ENCODE results near the gene ACVR1B. TPM values are rescaled to one million over a fixed set of nuclear protein-coding genes. Genes with fewer than 3 reads are reported as not detected.

The ACVR1B gene
- total RNA-seq, 1 donor from 2014 or later: 65.7 TPM

DNA sequence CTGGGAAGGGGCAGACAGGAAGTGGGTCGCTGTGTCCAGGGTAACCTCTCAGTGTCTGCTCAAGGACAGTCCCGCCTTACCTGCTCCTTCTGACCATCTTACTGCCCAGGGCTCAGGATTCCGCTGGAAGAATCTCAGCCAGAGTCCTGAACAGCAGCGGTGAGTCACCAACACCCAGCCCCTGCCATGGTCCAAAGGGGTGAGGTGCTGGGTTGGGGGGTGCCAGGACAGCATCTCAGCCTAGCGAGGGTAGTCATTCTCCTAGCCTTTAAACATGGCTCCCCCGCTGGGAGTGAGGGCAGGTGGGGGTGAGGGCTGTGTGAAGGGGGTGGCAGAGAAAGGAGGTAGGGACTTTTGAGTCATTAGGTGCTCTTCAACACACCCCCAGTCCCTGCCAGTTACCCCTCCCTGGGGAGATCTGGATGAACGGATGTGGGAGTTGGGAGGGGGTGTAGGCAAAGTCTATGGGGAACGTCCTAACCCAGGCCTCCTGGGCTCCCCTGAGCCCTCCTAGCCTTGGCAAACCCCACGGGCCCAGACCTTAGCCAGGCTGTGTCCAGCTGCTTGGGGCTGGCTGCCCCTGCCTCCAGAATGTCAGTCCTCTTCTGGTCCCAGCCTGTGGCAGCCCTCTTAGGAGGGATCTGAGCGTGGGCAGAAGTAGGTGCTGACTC lies 57.7 kb downstream of the ACVR1B start:
- Mint-ChIP-seq H3K27me3 (peaks cover 38% of the 10 kb centered on the region), H3K4me1 (ENCODE audit: low read depth) (peaks cover 15% of the 10 kb centered on the region), H3K9me3 (ENCODE audit: low read depth) (no peaks in the 10 kb centered on the region), H3K4me3 (ENCODE audit: low read depth) (no peak overlapping the region), H3K27ac (no peak overlapping the region), H3K36me3 (ENCODE audit: insufficient read depth) (peaks cover 11% of the 10 kb centered on the region)
- TF ChIP-seq, protein P1, sequence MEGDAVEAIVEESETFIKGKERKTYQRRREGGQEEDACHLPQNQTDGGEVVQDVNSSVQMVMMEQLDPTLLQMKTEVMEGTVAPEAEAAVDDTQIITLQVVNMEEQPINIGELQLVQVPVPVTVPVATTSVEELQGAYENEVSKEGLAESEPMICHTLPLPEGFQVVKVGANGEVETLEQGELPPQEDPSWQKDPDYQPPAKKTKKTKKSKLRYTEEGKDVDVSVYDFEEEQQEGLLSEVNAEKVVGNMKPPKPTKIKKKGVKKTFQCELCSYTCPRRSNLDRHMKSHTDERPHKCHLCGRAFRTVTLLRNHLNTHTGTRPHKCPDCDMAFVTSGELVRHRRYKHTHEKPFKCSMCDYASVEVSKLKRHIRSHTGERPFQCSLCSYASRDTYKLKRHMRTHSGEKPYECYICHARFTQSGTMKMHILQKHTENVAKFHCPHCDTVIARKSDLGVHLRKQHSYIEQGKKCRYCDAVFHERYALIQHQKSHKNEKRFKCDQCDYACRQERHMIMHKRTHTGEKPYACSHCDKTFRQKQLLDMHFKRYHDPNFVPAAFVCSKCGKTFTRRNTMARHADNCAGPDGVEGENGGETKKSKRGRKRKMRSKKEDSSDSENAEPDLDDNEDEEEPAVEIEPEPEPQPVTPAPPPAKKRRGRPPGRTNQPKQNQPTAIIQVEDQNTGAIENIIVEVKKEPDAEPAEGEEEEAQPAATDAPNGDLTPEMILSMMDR (IDR thresholded peaks at IDR 0.05; ENCODE audit: unreplicated experiment): no peak
- no peak for DNase-seq (ENCODE audit: low spot score, unreplicated experiment)

DNA sequence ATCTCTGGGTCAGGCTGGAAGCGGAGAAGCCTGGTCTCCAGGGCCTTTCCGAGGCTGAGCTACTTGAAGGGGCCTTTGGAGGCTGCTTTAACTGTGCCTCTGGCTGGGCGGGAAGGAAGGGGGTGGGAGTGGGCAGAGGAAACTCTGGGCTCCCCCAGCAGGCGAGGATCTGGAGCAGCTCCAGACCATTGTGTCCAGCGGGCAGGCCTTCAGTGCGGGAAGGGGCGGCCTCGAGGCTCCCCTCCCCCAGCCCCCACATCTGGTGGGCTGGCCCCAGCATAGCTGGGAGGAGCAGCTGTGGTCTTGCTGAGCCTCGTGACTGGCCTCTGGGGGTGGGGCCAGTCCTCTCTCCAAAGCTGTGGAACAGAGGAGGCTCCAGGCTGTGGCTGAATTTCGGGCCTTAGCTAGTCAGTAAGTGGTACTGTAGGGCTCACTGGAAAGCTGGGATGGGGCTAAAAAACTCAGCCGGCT lies 58.7 kb downstream of the ACVR1B start:
- no peaks in the 10 kb centered on the region for H3K9me3 Mint-ChIP-seq (ENCODE audit: low read depth)
- H3K27me3 Mint-ChIP-seq: peaks cover 37% of the 10 kb centered on the region
- H3K4me1 Mint-ChIP-seq (ENCODE audit: low read depth): peaks cover 15% of the 10 kb centered on the region
- no peak for DNase-seq (ENCODE audit: low spot score, unreplicated experiment)
- TF ChIP-seq, protein P1 (IDR thresholded peaks at IDR 0.05; ENCODE audit: unreplicated experiment): no peak
- no peak overlapping the region for H3K27ac Mint-ChIP-seq
- peaks cover 11% of the 10 kb centered on the region for H3K36me3 Mint-ChIP-seq (ENCODE audit: insufficient read depth)
- H3K4me3 Mint-ChIP-seq (ENCODE audit: low read depth): peak overlapping the region; percentile 41

DNA sequence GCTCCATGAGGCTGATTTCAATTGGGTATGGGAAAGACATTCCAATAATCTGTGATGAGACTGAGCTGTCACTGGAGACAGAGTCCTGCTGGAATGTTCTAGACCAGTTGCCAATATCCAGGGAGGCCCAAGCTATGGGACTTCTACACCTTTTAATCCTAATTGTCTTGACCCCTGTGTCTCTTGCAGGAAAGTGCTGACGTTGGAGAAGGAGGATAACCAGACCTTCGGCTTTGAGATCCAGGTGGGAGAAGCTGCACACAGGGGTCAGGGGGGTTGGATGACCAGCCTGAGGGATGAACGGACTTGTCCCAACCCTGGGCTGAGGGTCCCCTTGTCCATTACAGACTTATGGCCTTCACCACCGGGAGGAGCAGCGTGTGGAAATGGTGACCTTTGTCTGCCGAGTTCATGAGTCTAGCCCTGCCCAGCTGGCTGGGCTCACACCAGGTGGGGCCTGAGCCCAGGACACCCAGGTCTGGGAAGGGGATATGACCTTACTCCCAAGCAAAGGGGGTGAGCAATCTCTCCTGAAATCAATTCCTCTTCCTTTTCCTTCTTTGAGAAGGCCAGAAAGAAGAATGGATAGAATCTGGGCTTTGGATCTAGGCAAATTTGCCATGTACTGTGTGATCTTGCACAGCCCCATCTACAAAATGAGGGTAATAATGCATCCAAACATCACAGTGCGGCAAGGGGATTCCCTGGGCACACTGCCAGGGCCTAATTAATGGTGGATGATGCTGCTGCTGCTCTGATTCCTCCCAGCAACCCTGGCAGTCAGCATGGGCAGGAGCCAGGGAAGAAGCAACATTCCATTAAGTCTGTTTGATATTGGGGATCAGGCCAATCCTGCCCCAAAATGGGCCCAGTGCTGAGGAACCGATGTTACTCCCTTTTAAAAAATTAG lies 59.4 kb downstream of the ACVR1B start:
- no peak overlapping the region for H3K4me3 Mint-ChIP-seq (ENCODE audit: low read depth)
- DNase-seq (ENCODE audit: low spot score, unreplicated experiment): no peak
- H3K4me1 Mint-ChIP-seq (ENCODE audit: low read depth): peaks cover 12% of the 10 kb centered on the region
- TF ChIP-seq, protein P1 (IDR thresholded peaks at IDR 0.05; ENCODE audit: unreplicated experiment): no peak
- no peak overlapping the region for H3K27ac Mint-ChIP-seq
- H3K9me3 Mint-ChIP-seq (ENCODE audit: low read depth): no peaks in the 10 kb centered on the region
- H3K27me3 Mint-ChIP-seq: peaks cover 32% of the 10 kb centered on the region
- peaks cover 11% of the 10 kb centered on the region for H3K36me3 Mint-ChIP-seq (ENCODE audit: insufficient read depth)

DNA sequence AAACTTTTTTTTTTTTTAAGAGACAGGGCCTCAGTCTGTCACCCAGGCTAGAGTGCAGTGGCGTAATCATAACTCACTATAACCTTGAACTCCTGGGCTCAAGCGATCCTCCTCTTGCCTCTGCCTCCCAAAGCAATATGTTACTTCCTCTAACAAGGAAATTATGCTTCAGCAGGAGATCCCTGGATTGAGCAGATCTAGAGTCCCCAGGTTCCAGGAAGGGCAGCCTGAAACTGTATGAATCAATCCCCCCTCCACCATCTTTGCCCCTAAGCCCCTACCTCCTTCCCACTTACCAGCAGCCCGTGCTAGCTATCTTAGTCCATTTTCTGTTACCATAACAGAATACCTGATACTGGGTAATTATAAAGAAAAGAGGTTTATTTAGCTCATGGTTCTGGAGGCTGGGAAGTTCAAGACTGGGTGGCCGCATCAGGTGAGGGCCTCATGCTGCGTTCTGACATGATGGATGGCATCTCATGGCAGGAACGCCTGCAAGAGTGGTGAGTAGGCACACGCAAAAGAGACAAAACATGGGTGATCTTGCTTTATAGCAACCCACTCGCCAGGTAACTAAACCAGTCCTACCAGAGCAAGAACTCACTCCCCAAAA lies 60.2 kb downstream of the ACVR1B start:
- TF ChIP-seq, protein P1 (IDR thresholded peaks at IDR 0.05; ENCODE audit: unreplicated experiment): no peak
- H3K4me3 Mint-ChIP-seq (ENCODE audit: low read depth): no peak overlapping the region
- H3K9me3 Mint-ChIP-seq (ENCODE audit: low read depth): no peaks in the 10 kb centered on the region
- H3K27ac Mint-ChIP-seq: no peak overlapping the region
- H3K27me3 Mint-ChIP-seq: peaks cover 29% of the 10 kb centered on the region
- peaks cover 9% of the 10 kb centered on the region for H3K4me1 Mint-ChIP-seq (ENCODE audit: low read depth)
- H3K36me3 Mint-ChIP-seq (ENCODE audit: insufficient read depth): peaks cover 11% of the 10 kb centered on the region
- no peak for DNase-seq (ENCODE audit: low spot score, unreplicated experiment)
